HepG2 (cell line): ENCODE measurements around the gene BPIFB6. TPM values are rescaled to one million over a fixed set of nuclear protein-coding genes. Genes with fewer than 3 reads are reported as not detected.

Experiments used
- AGO2 ChIP-seq: fragments of 200-400 bp; formaldehyde crosslinking; optimal IDR thresholded peaks from 2 replicates; pipeline ENCODE3; 2017; ENCODE audit warnings: mild to moderate bottlenecking, low read depth, low read length, moderate library complexity
- BCL6 ChIP-seq: IDR thresholded peaks from 2 replicates; pipeline ENCODE4 v1.6.1; 2016; ENCODE audit warnings: missing genetic modification reagents, missing compliant biosample characterization
- BRCA1 ChIP-seq: sonication (generic); formaldehyde crosslinking; IDR thresholded peaks from 2 replicates; pipeline ENCODE4 v1.4.0; 2020; ENCODE audit warnings: missing genetic modification reagents
- EHMT2 ChIP-seq: fragments of 200-600 bp; sonication (generic); IDR thresholded peaks from 2 replicates; pipeline ENCODE4 v1.7.0; 2017; ENCODE audit warnings: antibody characterized with exemption, low read depth, low read length, borderline replicate concordance
- GABPA ChIP-seq, 2 experiments: IDR thresholded peaks; 2 replicates each; pipeline ENCODE4 v1.6.1; 2011 to 2016; ENCODE audit warnings: low read depth in 2 of 2, low read length in 1 of 2, missing biosample characterization in 1 of 2, missing genetic modification characterization in 1 of 2
- HNRNPL ChIP-seq: fragments of 200-400 bp; formaldehyde crosslinking; IDR thresholded peaks from 2 replicates; pipeline ENCODE4 v1.6.1; 2017; ENCODE audit warnings: mild to moderate bottlenecking, low read depth, low read length
- KDM6A ChIP-seq: IDR thresholded peaks from 2 replicates; pipeline ENCODE4 v1.6.1; 2016; ENCODE audit warnings: low read depth
- KLF16 ChIP-seq, 2 experiments: sonication (generic) in 1 of 2; formaldehyde crosslinking in 1 of 2; IDR thresholded peaks; 2 replicates each; pipeline versions ENCODE4 v1.6.1 to v1.8.0; 2016 to 2023; ENCODE audit warnings: missing genetic modification reagents in 2 of 2, missing compliant biosample characterization in 1 of 2
- MYNN ChIP-seq: sonication (generic); formaldehyde crosslinking; IDR thresholded peaks from 2 replicates; pipeline ENCODE4 v1.4.0; 2020; ENCODE audit warnings: mild to moderate bottlenecking, low read depth, missing genetic modification reagents
- NFKB2 ChIP-seq: sonication (generic); formaldehyde crosslinking; IDR thresholded peaks from 2 replicates; pipeline ENCODE4 v1.4.0; 2020; ENCODE audit warnings: missing genetic modification reagents, borderline replicate concordance
- RBFOX2 ChIP-seq: fragments of 200-400 bp; formaldehyde crosslinking; IDR thresholded peaks from 2 replicates; pipeline ENCODE4 v1.6.1; 2017; ENCODE audit warnings: low read depth, mild to moderate bottlenecking, low read length
- SP5 ChIP-seq: IDR thresholded peaks from 2 replicates; pipeline ENCODE4 v1.6.1; 2016; ENCODE audit warnings: low read depth, borderline replicate concordance
- SRY ChIP-seq: sonication (generic); formaldehyde crosslinking; IDR thresholded peaks from 2 replicates; pipeline ENCODE4 v1.8.0; 2022; ENCODE audit warnings: mild to moderate bottlenecking, missing genetic modification reagents
- TBX2 ChIP-seq: sonication (generic); formaldehyde crosslinking; IDR thresholded peaks from 2 replicates; pipeline ENCODE4 v1.5.0; 2020; ENCODE audit warnings: missing genetic modification reagents, mild to moderate bottlenecking, borderline replicate concordance
- TP53 ChIP-seq: sonication (generic); formaldehyde crosslinking; conservative IDR thresholded peaks from 2 replicates; pipeline ENCODE4 v1.4.0; 2020; ENCODE audit warnings: missing genetic modification reagents
- ZBTB1 ChIP-seq: sonication (generic); formaldehyde crosslinking; IDR thresholded peaks from 2 replicates; pipeline ENCODE4 v1.4.0; 2020; ENCODE audit warnings: missing genetic modification reagents, borderline replicate concordance
- ZFYVE20 ChIP-seq: sonication (generic); formaldehyde crosslinking; IDR thresholded peaks from 2 replicates; pipeline ENCODE4 v1.8.0; 2023; ENCODE audit warnings: low read depth, mild to moderate bottlenecking, moderate library complexity, missing genetic modification reagents, borderline replicate concordance
- ZNF225 ChIP-seq: sonication (generic); formaldehyde crosslinking; IDR thresholded peaks from 2 replicates; pipeline ENCODE4 v1.4.0; 2020; ENCODE audit warnings: mild to moderate bottlenecking, missing genetic modification reagents
- ZNF256 ChIP-seq: sonication (generic); formaldehyde crosslinking; conservative IDR thresholded peaks from 2 replicates; pipeline ENCODE4 v1.4.0; 2020; ENCODE audit warnings: missing genetic modification reagents
- ZNF530 ChIP-seq: sonication (generic); formaldehyde crosslinking; IDR thresholded peaks from 2 replicates; pipeline ENCODE4 v1.5.0; 2020; ENCODE audit warnings: low read depth, mild to moderate bottlenecking, missing genetic modification reagents
- ZNF792 ChIP-seq: IDR thresholded peaks from 2 replicates; pipeline ENCODE4 v1.6.1; 2016
- ZZZ3 ChIP-seq: sonication (generic); formaldehyde crosslinking; IDR thresholded peaks from 2 replicates; pipeline ENCODE4 v1.4.0; 2020; ENCODE audit warnings: missing genetic modification reagents, mild to moderate bottlenecking, borderline replicate concordance
- polyA plus RNA-seq, 8 experiments: library from polyadenylated mRNA; depleted of rRNA in 3 of 8; stranded (reverse) in 7 of 8; unstranded in 1 of 8; fragments of >200 nt; fragmentation: Illumina TruSeq in 4 of 8; extraction: Trizol in 4 of 8; gene quantifications; 2 replicates each; pipeline versions ENCODE4 v1.2.1 to v1.2.3, GENCODE V29; 2011 to 2016; ENCODE audit warnings: low read depth in 4 of 8, missing spikeins in 1 of 8, mixed read lengths in 1 of 8; ENCODE audit not compliant: insufficient read depth in 1 of 8
- total RNA-seq, 5 experiments: library from RNA; depleted of rRNA; stranded (reverse); fragments of >200 nt; fragmentation: Illumina TruSeq; extraction: Trizol; gene quantifications; 2 replicates each; pipeline ENCODE4 v1.2.3, GENCODE V29; 2016; ENCODE audit warnings: low read depth in 1 of 5
- TF ChIP-seq, protein P1 (sequence below): conservative IDR thresholded peaks from 2 replicates; pipeline ENCODE4 v1.6.1; 2018; ENCODE audit warnings: missing genetic modification reagents
- TF ChIP-seq, protein P2 (sequence below): IDR thresholded peaks from 2 replicates; pipeline ENCODE4 v1.6.1; 2016
- TF ChIP-seq, protein P3 (sequence below): sonication (generic); formaldehyde crosslinking; IDR thresholded peaks from 2 replicates; pipeline ENCODE4 v1.5.0; 2020; ENCODE audit warnings: missing genetic modification reagents, mild to moderate bottlenecking, borderline replicate concordance
- TF ChIP-seq, protein P4 (sequence below): sonication (generic); formaldehyde crosslinking; IDR thresholded peaks from 2 replicates; pipeline ENCODE4 v1.9.0; 2021; ENCODE audit warnings: missing genetic modification reagents, borderline replicate concordance

BPIFB6 gene
- total and polyA plus RNA-seq, 2 of the 13 experiments (the other 11 are each of a cell fraction or from before 2014, with no cell fraction given), result 0.13 to 1.7 TPM

DNA sequence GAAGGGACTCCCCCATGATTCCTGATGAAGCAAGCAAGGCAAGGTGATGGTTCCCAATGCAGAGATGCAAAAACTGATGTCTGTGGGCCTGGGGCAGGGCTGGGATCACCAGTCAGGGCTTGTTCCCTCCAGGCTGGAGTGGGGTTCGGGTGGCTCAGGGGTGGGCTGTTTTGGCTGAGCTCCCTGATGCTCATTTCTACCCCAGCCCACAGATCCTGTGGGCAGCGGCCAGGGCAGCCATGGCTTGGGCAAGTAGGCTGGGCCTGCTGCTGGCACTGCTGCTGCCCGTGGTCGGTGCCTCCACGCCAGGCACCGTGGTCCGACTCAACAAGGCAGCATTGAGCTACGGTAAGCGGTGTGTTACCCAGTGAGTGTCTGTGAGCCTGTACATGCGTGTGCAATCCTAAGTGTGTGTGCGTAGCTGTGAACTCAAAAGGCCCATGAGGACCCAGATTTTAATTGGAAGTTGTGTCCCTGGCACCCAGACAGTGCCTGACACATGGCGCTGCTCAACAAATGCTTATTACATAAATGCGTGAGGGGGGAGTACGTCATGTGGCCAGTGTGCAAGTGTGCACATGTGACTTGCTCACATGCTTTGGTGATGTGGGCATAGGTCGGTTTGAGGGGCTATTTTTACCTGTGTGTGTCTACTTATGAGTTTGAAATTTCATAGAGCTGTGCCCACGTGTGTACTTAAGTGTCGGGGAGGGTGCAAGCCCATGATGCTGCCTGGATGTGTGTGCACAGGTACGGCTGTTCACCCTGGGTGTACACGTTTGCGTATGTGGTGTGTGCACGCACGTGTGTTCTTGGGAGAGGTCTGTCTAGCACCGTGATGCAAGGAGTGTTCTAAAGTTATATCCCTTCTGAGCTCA, 22.9 kb upstream of the BPIFB6 start (continued):
- TF ChIP-seq, protein P1, sequence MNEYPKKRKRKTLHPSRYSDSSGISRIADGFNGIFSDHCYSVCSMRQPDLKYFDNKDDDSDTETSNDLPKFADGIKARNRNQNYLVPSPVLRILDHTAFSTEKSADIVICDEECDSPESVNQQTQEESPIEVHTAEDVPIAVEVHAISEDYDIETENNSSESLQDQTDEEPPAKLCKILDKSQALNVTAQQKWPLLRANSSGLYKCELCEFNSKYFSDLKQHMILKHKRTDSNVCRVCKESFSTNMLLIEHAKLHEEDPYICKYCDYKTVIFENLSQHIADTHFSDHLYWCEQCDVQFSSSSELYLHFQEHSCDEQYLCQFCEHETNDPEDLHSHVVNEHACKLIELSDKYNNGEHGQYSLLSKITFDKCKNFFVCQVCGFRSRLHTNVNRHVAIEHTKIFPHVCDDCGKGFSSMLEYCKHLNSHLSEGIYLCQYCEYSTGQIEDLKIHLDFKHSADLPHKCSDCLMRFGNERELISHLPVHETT, result no peak
- TF ChIP-seq ZNF256 (CRISPR knock-in tag) (no peak), KDM6A (CRISPR knock-in tag) (no peak), TP53 (peak; percentile 76; the same call in 1 of the 2 replicates), AGO2 (peak; percentile 97), BCL6 (CRISPR knock-in tag) (no peak), SP5 (CRISPR knock-in tag) (peak; percentile 24; the same call in 1 of the 2 replicates), TBX2 (CRISPR knock-in tag) (no peak), MYNN (CRISPR knock-in tag) (0 out of 2 replicates have a peak, but pooled peaks have one; percentile 5), ZNF225 (CRISPR knock-in tag) (peak; percentile 62; the same call in 1 of the 2 replicates), ZNF530 (CRISPR knock-in tag) (no peak), ZBTB1 (CRISPR knock-in tag) (peak; percentile 67; the same call in 1 of the 2 replicates), NFKB2 (peak; percentile 76), HNRNPL (peak; percentile 94), RBFOX2 (peak; percentile 90), BRCA1 (CRISPR knock-in tag) (no peak; the same call in 1 of the 2 replicates), SRY (peak; percentile 32; the same call in 1 of the 2 replicates), EHMT2 (no peak), KLF16 (CRISPR knock-in tag; IDR thresholded peaks at IDR 0.05) (peak in 1 of 2 experiments; percentile 70; a peak in 1 of 4 replicates), ZNF792 (no peak; the same call in 1 of the 2 replicates), GABPA (IDR thresholded peaks at IDR 0.05; ENCODE audit: low read depth, low read length) (no peak), GABPA (CRISPR knock-in tag; IDR thresholded peaks at IDR 0.05; ENCODE audit: low read depth) (no peak), ZZZ3 (CRISPR knock-in tag) (no peak), ZFYVE20 (CRISPR knock-in tag) (0 out of 2 replicates have a peak, but pooled peaks have one; percentile 81)
- TF ChIP-seq, protein P2, sequence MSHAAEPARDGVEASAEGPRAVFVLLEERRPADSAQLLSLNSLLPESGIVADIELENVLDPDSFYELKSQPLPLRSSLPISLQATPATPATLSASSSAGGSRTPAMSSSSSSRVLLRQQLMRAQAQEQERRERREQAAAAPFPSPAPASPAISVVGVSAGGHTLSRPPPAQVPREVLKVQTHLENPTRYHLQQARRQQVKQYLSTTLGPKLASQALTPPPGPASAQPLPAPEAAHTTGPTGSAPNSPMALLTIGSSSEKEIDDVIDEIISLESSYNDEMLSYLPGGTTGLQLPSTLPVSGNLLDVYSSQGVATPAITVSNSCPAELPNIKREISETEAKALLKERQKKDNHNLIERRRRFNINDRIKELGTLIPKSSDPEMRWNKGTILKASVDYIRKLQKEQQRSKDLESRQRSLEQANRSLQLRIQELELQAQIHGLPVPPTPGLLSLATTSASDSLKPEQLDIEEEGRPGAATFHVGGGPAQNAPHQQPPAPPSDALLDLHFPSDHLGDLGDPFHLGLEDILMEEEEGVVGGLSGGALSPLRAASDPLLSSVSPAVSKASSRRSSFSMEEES (CRISPR knock-in tag), result peak; percentile 87
- TF ChIP-seq, protein P3, sequence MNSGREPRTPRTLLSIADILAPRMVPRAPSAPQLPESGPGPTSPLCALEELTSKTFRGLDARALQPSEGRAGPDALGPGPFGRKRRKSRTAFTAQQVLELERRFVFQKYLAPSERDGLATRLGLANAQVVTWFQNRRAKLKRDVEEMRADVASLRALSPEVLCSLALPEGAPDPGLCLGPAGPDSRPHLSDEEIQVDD (CRISPR knock-in tag), result peak; percentile 18; the same call in 1 of the 2 replicates
- TF ChIP-seq, protein P4, sequence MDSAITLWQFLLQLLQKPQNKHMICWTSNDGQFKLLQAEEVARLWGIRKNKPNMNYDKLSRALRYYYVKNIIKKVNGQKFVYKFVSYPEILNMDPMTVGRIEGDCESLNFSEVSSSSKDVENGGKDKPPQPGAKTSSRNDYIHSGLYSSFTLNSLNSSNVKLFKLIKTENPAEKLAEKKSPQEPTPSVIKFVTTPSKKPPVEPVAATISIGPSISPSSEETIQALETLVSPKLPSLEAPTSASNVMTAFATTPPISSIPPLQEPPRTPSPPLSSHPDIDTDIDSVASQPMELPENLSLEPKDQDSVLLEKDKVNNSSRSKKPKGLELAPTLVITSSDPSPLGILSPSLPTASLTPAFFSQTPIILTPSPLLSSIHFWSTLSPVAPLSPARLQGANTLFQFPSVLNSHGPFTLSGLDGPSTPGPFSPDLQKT (CRISPR knock-in tag), result no peak
